ENCODE data around the gene RER1.

Gene RER1

DNA sequence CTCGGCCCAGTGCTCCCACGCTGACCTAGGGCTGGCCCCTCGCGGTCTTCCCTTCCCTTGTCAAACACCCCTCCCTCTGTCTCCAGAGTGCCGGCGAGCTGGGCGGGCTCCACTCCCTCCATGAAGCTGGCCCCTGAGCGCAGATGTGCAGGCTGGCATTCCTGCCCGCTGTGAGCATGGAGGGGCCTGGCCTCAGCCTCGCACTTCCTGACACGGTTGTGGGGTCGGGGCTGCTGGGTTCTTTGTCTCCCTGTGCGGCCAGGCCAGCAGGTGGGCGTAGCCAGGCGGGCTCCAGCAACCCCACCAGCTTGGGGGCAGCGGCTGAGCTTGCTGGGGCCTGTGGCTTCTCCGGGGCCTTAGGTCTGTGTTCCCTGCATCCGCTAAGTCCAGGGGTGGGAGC lies 34.9 kb downstream of the RER1 start:
- Mint-ChIP-seq H3K27me3 (no peaks in the 10 kb centered on the region), H3K4me1 (peaks cover 11% of the 10 kb centered on the region), H3K27ac (ENCODE audit: low read depth) (no peak overlapping the region), H3K36me3 (ENCODE audit: insufficient read depth) (no peaks in the 10 kb centered on the region), H3K4me3 (no peak overlapping the region), H3K9me3 (no peaks in the 10 kb centered on the region)
- DNase-seq (ENCODE audit: low spot score in 2 of 2) (no peak), ATAC-seq (replicated peaks; ENCODE audit: extremely low read depth, poor library complexity, severe bottlenecking) (no peak)

DNA sequence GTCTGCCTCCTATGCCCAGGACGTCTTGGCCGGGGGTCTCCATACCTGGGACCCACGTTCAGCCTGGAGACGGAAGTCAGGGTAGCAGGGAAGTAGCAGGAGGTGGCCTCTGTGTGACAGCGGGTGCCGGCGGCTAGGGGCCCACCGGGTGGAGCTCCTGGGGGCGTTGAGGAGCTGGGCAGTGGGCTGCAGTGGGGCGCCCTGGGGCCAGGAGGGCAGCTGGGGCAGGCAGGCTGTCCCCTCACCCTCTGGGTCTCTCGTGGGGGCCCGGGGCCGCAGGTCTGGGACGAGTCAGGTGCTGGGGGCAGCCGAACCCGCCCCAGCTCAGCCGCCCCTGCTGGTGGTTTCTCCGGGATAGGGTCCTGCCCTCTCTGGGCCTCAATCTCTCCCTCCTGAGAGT lies 35.4 kb downstream of the RER1 start:
- DNase-seq (ENCODE audit: low spot score in 2 of 2) (no peak), ATAC-seq (replicated peaks; ENCODE audit: extremely low read depth, poor library complexity, severe bottlenecking) (no peak)
- Mint-ChIP-seq H3K27me3 (no peaks in the 10 kb centered on the region), H3K36me3 (ENCODE audit: insufficient read depth) (no peaks in the 10 kb centered on the region), H3K27ac (ENCODE audit: low read depth) (no peak overlapping the region), H3K4me1 (peaks cover 11% of the 10 kb centered on the region), H3K4me3 (no peak overlapping the region), H3K9me3 (no peaks in the 10 kb centered on the region)

DNA sequence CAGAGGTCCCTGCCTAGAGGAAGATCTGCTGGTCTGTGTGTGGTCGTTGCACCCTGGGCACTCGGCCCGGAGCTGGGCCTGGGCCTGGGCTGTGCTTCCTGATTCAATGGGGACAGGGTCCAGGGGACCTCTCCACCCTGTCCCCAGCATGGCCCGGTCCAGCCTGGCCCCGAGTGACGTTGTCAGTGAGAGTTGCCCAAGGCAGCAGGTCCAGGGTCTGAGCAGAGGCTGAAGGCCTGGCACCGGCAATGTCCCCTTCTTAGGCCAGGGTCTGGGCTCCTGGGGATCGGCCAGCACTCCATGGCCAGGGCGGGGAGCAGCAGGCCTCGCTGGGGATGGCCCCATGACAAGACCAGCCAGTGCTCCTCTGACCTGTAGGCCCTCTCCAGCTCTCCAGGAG lies 36.3 kb downstream of the RER1 start:
- Mint-ChIP-seq H3K4me1 (peaks cover 11% of the 10 kb centered on the region), H3K27ac (ENCODE audit: low read depth) (no peak overlapping the region), H3K36me3 (ENCODE audit: insufficient read depth) (no peaks in the 10 kb centered on the region), H3K27me3 (no peaks in the 10 kb centered on the region), H3K4me3 (no peak overlapping the region), H3K9me3 (no peaks in the 10 kb centered on the region)
- DNase-seq (ENCODE audit: low spot score in 2 of 2) = no peak
- ATAC-seq (replicated peaks; ENCODE audit: extremely low read depth, poor library complexity, severe bottlenecking) = no peak

DNA sequence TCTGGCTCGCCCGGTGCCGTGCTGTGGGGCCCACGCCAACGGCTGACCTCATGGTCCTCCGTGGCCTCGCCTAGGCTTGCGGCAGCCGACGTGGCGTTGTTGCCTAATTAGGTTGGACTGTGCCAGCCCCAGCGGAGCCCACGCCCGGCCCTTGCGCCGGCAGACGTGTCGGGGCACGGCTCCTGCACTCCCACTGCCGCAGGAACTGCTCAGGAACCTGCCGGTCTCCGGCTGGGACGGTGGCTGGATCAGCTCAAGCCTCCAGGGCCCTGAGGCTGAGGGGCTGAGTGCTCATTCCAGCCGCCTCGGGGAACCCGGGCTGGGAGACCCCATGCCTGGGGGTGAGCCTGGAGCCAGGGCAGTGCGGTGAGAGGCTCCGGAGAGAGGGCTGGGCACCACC lies 36.8 kb downstream of the RER1 start:
- DNase-seq (ENCODE audit: low spot score in 2 of 2) (no peak), ATAC-seq (replicated peaks; ENCODE audit: extremely low read depth, poor library complexity, severe bottlenecking) (no peak)
- no peaks in the 10 kb centered on the region for H3K36me3 Mint-ChIP-seq (ENCODE audit: insufficient read depth)
- no peak overlapping the region for H3K4me3 Mint-ChIP-seq
- H3K27me3 Mint-ChIP-seq = no peaks in the 10 kb centered on the region
- H3K27ac Mint-ChIP-seq (ENCODE audit: low read depth) = no peak overlapping the region
- peaks cover 11% of the 10 kb centered on the region for H3K4me1 Mint-ChIP-seq
- H3K9me3 Mint-ChIP-seq = no peaks in the 10 kb centered on the region

DNA sequence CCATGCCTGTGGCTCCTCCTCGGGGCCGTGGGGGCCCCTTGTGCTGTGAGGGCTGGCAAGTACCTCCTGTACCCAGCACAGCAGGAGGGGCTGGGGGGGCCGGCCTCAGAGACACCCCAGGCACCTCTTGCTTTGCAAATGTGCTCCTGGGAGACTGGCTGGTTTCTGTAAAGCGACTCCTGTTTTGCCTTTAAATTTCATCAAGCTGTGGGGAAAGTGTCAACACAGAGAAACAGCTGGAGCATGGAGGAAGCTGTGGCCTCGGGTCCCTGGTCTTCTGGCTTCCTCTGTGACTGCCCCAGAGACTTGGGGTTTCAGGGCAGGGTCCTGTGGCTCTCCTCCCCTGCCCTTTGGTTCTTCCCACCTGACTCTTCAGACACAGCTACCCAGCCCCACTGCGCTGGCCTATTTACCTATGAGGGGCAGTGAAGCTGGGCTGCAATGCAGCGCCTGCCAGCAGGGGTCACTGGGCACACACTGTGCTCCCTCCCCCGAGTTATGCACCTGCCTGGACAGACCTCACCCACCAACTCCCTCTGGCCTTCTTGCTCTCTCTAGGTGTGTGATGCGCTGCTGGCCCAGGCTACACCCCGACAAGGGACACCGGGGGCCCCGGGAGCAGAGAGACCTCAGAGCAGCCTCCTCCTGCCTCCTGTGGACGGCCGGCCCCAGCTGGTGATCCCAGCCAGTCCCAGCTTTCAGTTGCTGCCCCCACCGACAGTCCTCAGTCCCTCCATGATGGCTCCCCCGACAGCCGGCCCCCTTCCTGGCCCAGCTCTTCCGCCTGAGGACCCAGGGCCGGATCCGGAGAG lies 38.3 kb downstream of the RER1 start:
- peaks cover 14% of the 10 kb centered on the region for H3K4me1 Mint-ChIP-seq
- no peaks in the 10 kb centered on the region for H3K9me3 Mint-ChIP-seq
- H3K36me3 Mint-ChIP-seq (ENCODE audit: insufficient read depth) = no peaks in the 10 kb centered on the region
- no peak overlapping the region for H3K27ac Mint-ChIP-seq (ENCODE audit: low read depth)
- DNase-seq (ENCODE audit: low spot score in 2 of 2) = no peak
- ATAC-seq (replicated peaks; ENCODE audit: extremely low read depth, poor library complexity, severe bottlenecking) = no peak
- no peaks in the 10 kb centered on the region for H3K27me3 Mint-ChIP-seq
- no peak overlapping the region for H3K4me3 Mint-ChIP-seq

DNA sequence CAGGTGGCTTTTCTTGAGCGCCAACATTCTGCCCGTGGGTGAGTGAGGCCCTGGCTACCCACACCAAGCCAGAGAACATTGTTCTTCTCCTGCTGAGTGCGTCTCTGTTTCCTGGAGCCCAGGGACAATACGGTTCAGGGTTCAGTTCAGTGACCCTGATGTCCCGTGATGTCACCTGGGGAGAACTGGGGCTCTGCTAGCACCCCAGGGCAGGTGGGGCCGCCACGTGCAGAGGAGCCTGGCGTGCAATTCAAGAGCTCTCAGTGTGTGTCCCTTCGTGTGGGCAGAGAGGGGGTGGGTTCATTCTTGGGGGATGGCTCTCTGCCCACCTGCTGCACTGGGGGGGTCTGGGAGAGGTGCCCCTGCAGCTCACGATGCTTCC lies 38.9 kb downstream of the RER1 start:
- no peak overlapping the region for H3K4me3 Mint-ChIP-seq
- DNase-seq (ENCODE audit: low spot score in 2 of 2) (no peak), ATAC-seq (replicated peaks; ENCODE audit: extremely low read depth, poor library complexity, severe bottlenecking) (no peak)
- H3K4me1 Mint-ChIP-seq = peaks cover 20% of the 10 kb centered on the region
- H3K27me3 Mint-ChIP-seq = no peaks in the 10 kb centered on the region
- H3K36me3 Mint-ChIP-seq (ENCODE audit: insufficient read depth) = no peaks in the 10 kb centered on the region
- no peaks in the 10 kb centered on the region for H3K9me3 Mint-ChIP-seq
- no peak overlapping the region for H3K27ac Mint-ChIP-seq (ENCODE audit: low read depth)

DNA sequence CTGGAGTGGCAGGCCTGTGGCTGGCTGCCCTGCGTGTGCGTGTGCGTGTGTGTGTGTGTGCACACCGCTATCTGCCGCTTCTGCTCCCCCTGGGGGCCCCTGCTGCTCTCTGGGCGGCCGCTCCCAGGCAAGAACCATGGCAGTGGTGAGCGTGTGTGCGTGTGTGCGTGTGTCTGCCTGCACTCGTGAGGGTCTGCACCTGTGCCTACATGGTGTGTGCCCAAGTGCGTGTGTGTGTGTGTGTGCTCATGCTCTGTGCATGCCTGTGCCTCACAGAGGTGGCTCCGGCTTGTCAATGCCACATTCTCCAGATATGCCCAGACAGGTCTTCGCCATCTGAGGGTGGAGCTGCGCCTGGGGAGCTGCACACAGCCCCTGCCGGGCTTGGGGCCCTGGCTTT lies 39.5 kb downstream of the RER1 start:
- Mint-ChIP-seq H3K27ac (ENCODE audit: low read depth) (no peak overlapping the region), H3K4me1 (peaks cover 20% of the 10 kb centered on the region), H3K36me3 (ENCODE audit: insufficient read depth) (peaks cover 3% of the 10 kb centered on the region), H3K9me3 (no peaks in the 10 kb centered on the region), H3K27me3 (no peaks in the 10 kb centered on the region), H3K4me3 (no peak overlapping the region)
- no peak for DNase-seq (ENCODE audit: low spot score in 2 of 2)
- no peak for ATAC-seq (replicated peaks; ENCODE audit: extremely low read depth, poor library complexity, severe bottlenecking)

DNA sequence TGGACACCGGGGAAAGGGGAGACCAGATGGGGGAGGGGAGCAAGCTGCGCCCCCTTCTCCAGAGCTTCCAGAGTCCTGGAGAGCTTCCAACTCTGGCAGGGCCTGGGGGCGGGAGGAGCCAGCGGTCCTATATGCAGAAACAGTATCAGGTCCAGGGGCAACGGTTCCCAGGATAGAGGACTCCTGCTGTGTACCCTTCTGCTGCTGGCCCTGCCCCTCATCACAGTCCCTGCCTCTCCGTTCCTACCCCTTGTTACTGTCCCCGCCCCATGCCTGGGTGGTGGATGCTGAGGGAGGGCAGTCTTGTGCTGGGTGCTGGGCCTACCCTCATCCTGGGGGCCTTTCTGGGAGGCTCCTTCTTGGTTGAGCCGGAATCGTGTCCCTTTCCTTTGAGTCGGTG lies 39.9 kb downstream of the RER1 start:
- H3K36me3 Mint-ChIP-seq (ENCODE audit: insufficient read depth) = peaks cover 3% of the 10 kb centered on the region
- no peaks in the 10 kb centered on the region for H3K27me3 Mint-ChIP-seq
- DNase-seq (ENCODE audit: low spot score in 2 of 2) = no peak
- H3K4me1 Mint-ChIP-seq = peaks cover 20% of the 10 kb centered on the region
- no peak overlapping the region for H3K27ac Mint-ChIP-seq (ENCODE audit: low read depth)
- ATAC-seq (replicated peaks; ENCODE audit: extremely low read depth, poor library complexity, severe bottlenecking) = no peak
- no peaks in the 10 kb centered on the region for H3K9me3 Mint-ChIP-seq
- no peak overlapping the region for H3K4me3 Mint-ChIP-seq

DNA sequence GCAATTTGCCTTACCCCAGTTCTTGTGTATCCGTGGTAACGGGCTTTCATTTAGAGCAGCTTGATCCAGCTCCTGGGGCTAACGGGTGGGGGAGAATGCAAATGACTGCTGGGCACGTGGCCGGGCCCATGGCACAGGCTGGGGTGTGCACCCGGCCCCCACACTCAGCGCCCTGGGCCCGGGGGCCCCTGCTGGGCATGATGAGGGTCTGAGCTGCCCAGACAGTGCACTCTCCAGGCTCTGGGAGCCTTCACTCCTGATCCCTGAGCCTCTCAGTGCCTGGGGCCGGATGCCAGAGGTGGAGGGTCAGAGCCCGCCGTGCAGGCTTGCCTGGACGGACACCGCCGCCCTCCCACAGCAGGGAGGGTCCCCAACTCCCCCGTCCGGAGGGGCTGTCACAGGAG lies 40.8 kb downstream of the RER1 start:
- Mint-ChIP-seq H3K4me3 (no peak overlapping the region), H3K36me3 (ENCODE audit: insufficient read depth) (peaks cover 3% of the 10 kb centered on the region), H3K27me3 (no peaks in the 10 kb centered on the region), H3K9me3 (no peaks in the 10 kb centered on the region), H3K27ac (ENCODE audit: low read depth) (no peak overlapping the region), H3K4me1 (peaks cover 20% of the 10 kb centered on the region)
- no peak for ATAC-seq (replicated peaks; ENCODE audit: extremely low read depth, poor library complexity, severe bottlenecking)
- DNase-seq (ENCODE audit: low spot score in 2 of 2) = no peak

DNA sequence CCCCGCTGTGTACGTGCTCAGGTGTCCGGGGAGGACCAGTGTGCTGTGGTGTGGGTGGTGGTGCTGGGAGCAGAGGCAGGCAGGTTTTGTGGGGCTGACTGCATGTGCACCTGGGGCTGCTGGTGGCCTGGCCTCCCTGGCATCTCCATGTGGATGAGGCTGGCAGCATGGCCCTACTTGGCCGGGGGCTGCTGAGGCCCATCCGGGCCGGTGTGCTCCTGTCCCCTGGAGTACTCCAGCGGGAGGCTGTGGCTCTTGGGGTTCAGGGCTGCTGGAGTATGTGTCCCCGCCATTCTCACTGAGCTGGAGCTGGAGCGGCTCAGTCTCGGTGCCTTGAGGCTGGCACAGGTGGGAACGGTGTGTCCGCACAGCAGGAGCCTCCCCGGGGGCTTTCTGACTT lies 41.6 kb downstream of the RER1 start:
- no peak overlapping the region for H3K4me3 Mint-ChIP-seq
- ATAC-seq (replicated peaks; ENCODE audit: extremely low read depth, poor library complexity, severe bottlenecking) = no peak
- no peaks in the 10 kb centered on the region for H3K9me3 Mint-ChIP-seq
- no peak for DNase-seq (ENCODE audit: low spot score in 2 of 2)
- H3K36me3 Mint-ChIP-seq (ENCODE audit: insufficient read depth) = peaks cover 3% of the 10 kb centered on the region
- H3K27me3 Mint-ChIP-seq = no peaks in the 10 kb centered on the region
- H3K4me1 Mint-ChIP-seq = peaks cover 20% of the 10 kb centered on the region
- no peak overlapping the region for H3K27ac Mint-ChIP-seq (ENCODE audit: low read depth)

DNA sequence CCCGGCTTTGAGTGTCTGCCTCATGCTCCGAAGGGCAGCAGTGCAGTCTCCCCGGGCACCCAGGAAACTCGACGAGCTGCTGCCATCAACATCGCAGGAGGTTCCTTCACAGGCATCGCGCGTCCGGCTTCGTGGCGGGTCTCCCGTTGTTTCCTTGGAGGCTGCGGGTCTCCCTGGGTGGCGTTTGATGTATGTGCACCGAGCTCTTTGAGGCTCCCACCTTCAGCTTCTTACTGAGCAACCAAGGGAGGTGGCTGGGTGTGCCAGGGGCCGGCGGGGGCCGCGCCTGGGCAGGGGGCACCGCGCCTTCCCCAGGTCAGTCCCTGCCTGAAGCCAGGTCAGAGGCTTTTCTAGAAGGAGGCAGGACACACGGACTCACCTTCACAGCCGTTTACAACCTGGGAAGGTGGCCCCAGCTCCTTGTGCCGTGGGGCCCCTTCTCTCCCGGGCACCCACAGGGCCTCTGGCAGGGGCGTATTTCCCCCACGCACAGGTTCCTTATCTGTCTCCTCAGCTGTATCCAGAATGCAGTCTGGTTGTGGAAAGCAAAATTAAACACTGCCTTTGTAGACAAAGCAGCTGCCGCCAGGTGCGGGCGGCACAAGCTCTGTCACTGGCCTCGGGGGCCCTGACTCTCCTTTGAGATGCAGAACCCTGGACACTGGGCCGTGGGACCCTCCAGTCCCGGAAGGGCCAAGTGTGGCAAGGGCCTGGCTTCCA lies 42.5 kb downstream of the RER1 start:
- DNase-seq (ENCODE audit: low spot score in 2 of 2) (no peak), ATAC-seq (replicated peaks; ENCODE audit: extremely low read depth, poor library complexity, severe bottlenecking) (no peak)
- Mint-ChIP-seq H3K27me3 (no peaks in the 10 kb centered on the region), H3K4me3 (no peak overlapping the region), H3K36me3 (ENCODE audit: insufficient read depth) (peaks cover 3% of the 10 kb centered on the region), H3K27ac (ENCODE audit: low read depth) (no peak overlapping the region), H3K4me1 (peaks cover 19% of the 10 kb centered on the region), H3K9me3 (no peaks in the 10 kb centered on the region)

DNA sequence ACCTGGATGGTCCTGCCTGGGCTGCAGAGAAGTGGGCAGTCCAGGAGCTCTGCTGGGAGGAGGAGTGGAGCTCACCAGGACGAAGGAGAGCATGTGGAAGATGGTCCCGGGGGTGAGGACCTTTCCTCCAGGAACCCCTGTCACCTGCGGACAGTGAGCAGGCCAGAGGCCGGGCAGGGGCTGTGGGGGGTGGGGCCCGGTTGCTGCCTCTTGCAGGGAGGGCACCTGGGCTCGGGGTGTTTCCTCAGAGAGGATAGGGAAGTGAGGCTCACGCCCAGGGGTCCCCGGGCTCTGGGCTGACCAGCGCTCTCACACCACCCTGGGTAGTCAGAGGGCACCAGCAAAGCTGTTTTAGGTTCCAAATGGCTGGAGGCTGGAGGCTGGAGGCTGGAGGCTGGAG lies 43.5 kb downstream of the RER1 start:
- Mint-ChIP-seq H3K36me3 (ENCODE audit: insufficient read depth) (peaks cover 3% of the 10 kb centered on the region), H3K9me3 (no peaks in the 10 kb centered on the region), H3K27me3 (no peaks in the 10 kb centered on the region), H3K4me1 (peaks cover 15% of the 10 kb centered on the region), H3K27ac (ENCODE audit: low read depth) (no peak overlapping the region), H3K4me3 (no peak overlapping the region)
- ATAC-seq (replicated peaks; ENCODE audit: extremely low read depth, poor library complexity, severe bottlenecking) = no peak
- DNase-seq (ENCODE audit: low spot score in 2 of 2) = no peak

DNA sequence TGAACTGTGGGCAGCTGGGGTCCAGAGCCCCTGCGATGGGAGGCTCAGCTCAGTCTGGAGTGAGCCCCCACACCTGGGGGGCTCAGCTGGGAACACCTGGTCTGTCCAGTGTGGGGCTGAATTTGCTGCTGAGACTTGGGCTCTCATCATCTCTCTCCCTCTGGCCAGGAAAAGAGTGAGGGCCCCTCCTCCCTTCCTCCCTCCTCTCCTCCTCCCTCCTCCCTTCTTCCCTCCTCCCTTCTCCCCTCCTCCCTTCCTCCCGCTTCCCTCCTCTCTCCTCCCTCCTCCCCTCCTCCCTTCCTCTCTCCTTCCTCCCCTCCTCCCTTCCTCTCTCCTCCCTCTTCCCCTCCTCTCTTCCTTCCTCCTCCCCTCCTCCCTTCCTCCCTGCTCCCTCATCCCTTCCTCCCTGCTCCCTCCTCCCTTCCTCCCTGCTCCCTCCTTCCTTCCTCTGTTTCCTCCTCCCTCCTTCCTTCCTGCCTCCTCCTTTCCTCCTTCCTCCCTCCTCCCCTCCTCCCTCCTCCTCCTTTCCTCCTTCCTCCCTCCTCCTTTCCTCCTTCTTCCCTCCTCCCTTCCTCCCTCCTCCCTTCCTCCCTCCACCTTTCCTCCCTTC lies 44.2 kb downstream of the RER1 start:
- Mint-ChIP-seq H3K36me3 (ENCODE audit: insufficient read depth) (peaks cover 3% of the 10 kb centered on the region), H3K9me3 (no peaks in the 10 kb centered on the region), H3K27ac (ENCODE audit: low read depth) (no peak overlapping the region), H3K27me3 (no peaks in the 10 kb centered on the region), H3K4me3 (no peak overlapping the region), H3K4me1 (peaks cover 10% of the 10 kb centered on the region)
- ATAC-seq (replicated peaks; ENCODE audit: extremely low read depth, poor library complexity, severe bottlenecking) = no peak
- no peak for DNase-seq (ENCODE audit: low spot score in 2 of 2)

All from central memory CD8-positive, alpha-beta T cell (primary cell).